Neural cell (in vitro differentiated cells): ENCODE measurements around the gene ZNF536. TPM values are rescaled to one million over a fixed set of nuclear protein-coding genes. Genes with fewer than 3 reads are reported as not detected.

Source experiments
- H2AFZ ChIP-seq: fragments of 200-600, 300-800 bp; sonication (generic), shearing (Covaris generic); 2 replicates; pipeline ENCODE4 v1.6.0; 2014; ENCODE audit warnings: low read depth, mild to moderate bottlenecking, antibody characterized with exemption, low read length, moderate library complexity
- H3F3A ChIP-seq: fragments of 200-600 bp; shearing (Covaris generic); 2 replicates; pipeline ENCODE4 v1.6.1; 2016; ENCODE audit warnings: mild to moderate bottlenecking, moderate library complexity, mixed read lengths, antibody characterized with exemption, low read length; ENCODE audit not compliant: insufficient read depth, poor library complexity, severe bottlenecking
- H3K27ac ChIP-seq: fragments of 200-600, 300-800 bp; sonication (generic), shearing (Covaris generic); 2 replicates; pipeline ENCODE4 v1.5.1; 2014; ENCODE audit warnings: mild to moderate bottlenecking, low read length, moderate library complexity
- H3K27me3 ChIP-seq: fragments of 300-800, 200-600 bp; sonication (generic), shearing (Covaris generic); 2 replicates; pipeline ENCODE4 v1.6.0; 2014; ENCODE audit warnings: mild to moderate bottlenecking, low read depth, low read length, moderate library complexity; ENCODE audit not compliant: insufficient read depth
- H3K36me3 ChIP-seq: fragments of 300-800, 200-600 bp; sonication (generic), shearing (Covaris generic); 2 replicates; pipeline ENCODE4 v1.5.1; 2014; ENCODE audit warnings: mild to moderate bottlenecking, antibody characterized with exemption, low read length, moderate library complexity; ENCODE audit not compliant: insufficient read depth
- H3K4me2 ChIP-seq: fragments of 300-800, 200-600 bp; sonication (generic), shearing (Covaris generic); 2 replicates; pipeline ENCODE4 v1.6.0; 2014; ENCODE audit warnings: mild to moderate bottlenecking, low read length
- H3K4me3 ChIP-seq: fragments of 300-800, 200-600 bp; sonication (generic), shearing (Covaris generic); 2 replicates; pipeline ENCODE4 v1.5.1; 2014; ENCODE audit warnings: mild to moderate bottlenecking, low read length, moderate library complexity
- H3K79me2 ChIP-seq: fragments of 200-600 bp; shearing (Covaris generic); replicated peaks from 2 replicates; pipeline ENCODE4 v1.6.0; 2014; ENCODE audit warnings: mild to moderate bottlenecking, low read length, moderate library complexity; ENCODE audit not compliant: insufficient read depth
- H3K9ac ChIP-seq: fragments of 300-800, 200-600 bp; sonication (generic), shearing (Covaris generic); 2 replicates; pipeline ENCODE4 v1.6.1; 2016; ENCODE audit warnings: mild to moderate bottlenecking, low read length, mixed read lengths
- H3K9me2 ChIP-seq: fragments of 200-600 bp; shearing (Covaris generic); 2 replicates; pipeline ENCODE4 v1.6.1; 2016; ENCODE audit warnings: mild to moderate bottlenecking, low read length, mixed read lengths; ENCODE audit not compliant: insufficient read depth
- H3K9me3 ChIP-seq: fragments of 200-600, 300-800 bp; sonication (generic), shearing (Covaris generic); 2 replicates; pipeline ENCODE4 v1.6.1; 2016; ENCODE audit warnings: mild to moderate bottlenecking, mixed run types, low read length, moderate library complexity, mixed read lengths
- H4K20me1 ChIP-seq: fragments of 200-600 bp; shearing (Covaris generic); 2 replicates; pipeline ENCODE4 v1.6.1; 2016; ENCODE audit warnings: mild to moderate bottlenecking, mixed run types; ENCODE audit not compliant: insufficient read depth
- EP300 ChIP-seq: fragments of 450-650 bp; conservative IDR thresholded peaks from 2 replicates; pipeline ENCODE4 v1.6.1; 2014; ENCODE audit warnings: antibody characterized with exemption, mild to moderate bottlenecking, moderate library complexity; ENCODE audit not compliant: poor library complexity, severe bottlenecking
- EZH2 ChIP-seq: fragments of 200-600, 300-800 bp; shearing (Covaris generic), sonication (generic); IDR thresholded peaks from 2 replicates; pipeline ENCODE4 v1.6.1; 2014; ENCODE audit warnings: antibody characterized with exemption, low read length, borderline replicate concordance, mild to moderate bottlenecking; ENCODE audit not compliant: insufficient read depth, poor library complexity, severe bottlenecking
- MXI1 ChIP-seq: fragments of 450-650 bp; conservative IDR thresholded peaks from 2 replicates; pipeline ENCODE4 v1.6.1; 2014; ENCODE audit warnings: antibody characterized with exemption, mild to moderate bottlenecking; ENCODE audit not compliant: poor library complexity, severe bottlenecking
- POLR2AphosphoS5 ChIP-seq: IDR thresholded peaks from 2 replicates; pipeline ENCODE4 v1.6.1; 2012
- RAD21 ChIP-seq: fragments of 450-650 bp; conservative IDR thresholded peaks from 2 replicates; pipeline ENCODE4 v1.6.1; 2014; ENCODE audit warnings: antibody characterized with exemption, mild to moderate bottlenecking, moderate library complexity
- SMC3 ChIP-seq: fragments of 450-650 bp; conservative IDR thresholded peaks from 2 replicates; pipeline ENCODE4 v1.6.1; 2014; ENCODE audit warnings: antibody characterized with exemption, mild to moderate bottlenecking, moderate library complexity; ENCODE audit not compliant: poor library complexity
- TAF1 ChIP-seq: IDR thresholded peaks from 2 replicates; pipeline ENCODE4 v1.6.1; 2012; ENCODE audit warnings: low read depth
- polyA plus RNA-seq: library from polyadenylated mRNA; depleted of rRNA; stranded (reverse); fragments of >200 nt; gene quantifications from 2 replicates; pipeline ENCODE4 v1.2.3, GENCODE V29; 2014
- TF ChIP-seq, protein P1 (sequence below): IDR thresholded peaks from 2 replicates; pipeline ENCODE4 v1.6.1; 2012; ENCODE audit warnings: borderline replicate concordance

ZNF536 gene
- polyA plus RNA-seq, 1 donor from 2014 or later: 13.9 TPM

DNA sequence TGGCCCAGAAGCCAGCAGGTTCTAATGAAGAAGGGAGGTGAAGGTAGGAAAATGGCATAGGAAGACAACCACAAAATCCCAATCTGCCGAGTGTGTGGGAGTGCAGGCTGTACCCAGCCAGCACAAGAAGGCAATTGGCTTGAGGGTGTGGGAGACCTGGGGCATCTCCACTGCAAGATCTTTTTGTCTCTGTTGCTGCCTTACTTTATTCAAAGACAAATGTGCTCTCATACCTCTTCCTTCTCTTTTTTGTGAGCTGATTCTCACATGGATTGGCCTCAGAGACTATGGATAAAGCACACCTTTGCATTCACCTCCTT, 183.6 kb downstream of the ZNF536 start:
- no peaks in the 10 kb centered on the region for H3K79me2 ChIP-seq
- no peaks in the 10 kb centered on the region for H3K36me3 ChIP-seq
- no peak overlapping the region for H3K27ac ChIP-seq
- no peaks in the 10 kb centered on the region for H4K20me1 ChIP-seq
- no peak overlapping the region for H2AFZ ChIP-seq
- H3K9ac ChIP-seq: no peak overlapping the region
- H3K9me2 ChIP-seq: no peaks in the 10 kb centered on the region
- no peaks in the 10 kb centered on the region for H3F3A ChIP-seq
- no peaks in the 10 kb centered on the region for H3K27me3 ChIP-seq
- no peak overlapping the region for H3K4me3 ChIP-seq
- H3K9me3 ChIP-seq: no peaks in the 10 kb centered on the region
- no peak for TF ChIP-seq SMC3
- TF ChIP-seq RAD21: no peak
- TF ChIP-seq POLR2AphosphoS5: no peak
- TF ChIP-seq, protein P1, sequence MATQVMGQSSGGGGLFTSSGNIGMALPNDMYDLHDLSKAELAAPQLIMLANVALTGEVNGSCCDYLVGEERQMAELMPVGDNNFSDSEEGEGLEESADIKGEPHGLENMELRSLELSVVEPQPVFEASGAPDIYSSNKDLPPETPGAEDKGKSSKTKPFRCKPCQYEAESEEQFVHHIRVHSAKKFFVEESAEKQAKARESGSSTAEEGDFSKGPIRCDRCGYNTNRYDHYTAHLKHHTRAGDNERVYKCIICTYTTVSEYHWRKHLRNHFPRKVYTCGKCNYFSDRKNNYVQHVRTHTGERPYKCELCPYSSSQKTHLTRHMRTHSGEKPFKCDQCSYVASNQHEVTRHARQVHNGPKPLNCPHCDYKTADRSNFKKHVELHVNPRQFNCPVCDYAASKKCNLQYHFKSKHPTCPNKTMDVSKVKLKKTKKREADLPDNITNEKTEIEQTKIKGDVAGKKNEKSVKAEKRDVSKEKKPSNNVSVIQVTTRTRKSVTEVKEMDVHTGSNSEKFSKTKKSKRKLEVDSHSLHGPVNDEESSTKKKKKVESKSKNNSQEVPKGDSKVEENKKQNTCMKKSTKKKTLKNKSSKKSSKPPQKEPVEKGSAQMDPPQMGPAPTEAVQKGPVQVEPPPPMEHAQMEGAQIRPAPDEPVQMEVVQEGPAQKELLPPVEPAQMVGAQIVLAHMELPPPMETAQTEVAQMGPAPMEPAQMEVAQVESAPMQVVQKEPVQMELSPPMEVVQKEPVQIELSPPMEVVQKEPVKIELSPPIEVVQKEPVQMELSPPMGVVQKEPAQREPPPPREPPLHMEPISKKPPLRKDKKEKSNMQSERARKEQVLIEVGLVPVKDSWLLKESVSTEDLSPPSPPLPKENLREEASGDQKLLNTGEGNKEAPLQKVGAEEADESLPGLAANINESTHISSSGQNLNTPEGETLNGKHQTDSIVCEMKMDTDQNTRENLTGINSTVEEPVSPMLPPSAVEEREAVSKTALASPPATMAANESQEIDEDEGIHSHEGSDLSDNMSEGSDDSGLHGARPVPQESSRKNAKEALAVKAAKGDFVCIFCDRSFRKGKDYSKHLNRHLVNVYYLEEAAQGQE: no peak
- no peak for TF ChIP-seq TAF1
- no peak for TF ChIP-seq EZH2
- no peak for TF ChIP-seq MXI1
- no peak for TF ChIP-seq EP300
- no peak overlapping the region for H3K4me2 ChIP-seq

- Histone ChIP-seq H3K36me3 (no peaks in the 10 kb centered on the region), H4K20me1 (no peaks in the 10 kb centered on the region), H3K9me2 (no peaks in the 10 kb centered on the region), H3K4me2 (no peak overlapping the region), H3F3A (no peaks in the 10 kb centered on the region), H3K9me3 (no peaks in the 10 kb centered on the region), H3K27ac (no peak overlapping the region), H3K9ac (no peak overlapping the region), H3K79me2 (no peaks in the 10 kb centered on the region), H2AFZ (no peak overlapping the region), H3K27me3 (no peaks in the 10 kb centered on the region), H3K4me3 (no peak overlapping the region)
- TF ChIP-seq EZH2 (no peak), POLR2AphosphoS5 (no peak), SMC3 (no peak)
- TF ChIP-seq, protein P1: no peak
Observed at GRCh38 chr19:30556230-30556711, 184.1 kb downstream of the ZNF536 start.
